GM19467 (cell line): Measurements from ENCODE around the gene SLU7.
A peak's percentile ranks its signal among the peaks of the same experiment; 100 is the strongest.
"Not testable (repeated sequence)": the region's sequence is repeated elsewhere in the genome, so short reads cannot be mapped to it uniquely, and the experiment has no call there.

Source experiments
- ATAC-seq: cut with Tn5 transposase; IDR thresholded peaks from one replicate; pipeline ENCODE4 v1.9.1; 2021; ENCODE audit warnings: mild to moderate bottlenecking, moderate library complexity; ENCODE audit not compliant: unreplicated experiment

The SLU7 gene

DNA sequence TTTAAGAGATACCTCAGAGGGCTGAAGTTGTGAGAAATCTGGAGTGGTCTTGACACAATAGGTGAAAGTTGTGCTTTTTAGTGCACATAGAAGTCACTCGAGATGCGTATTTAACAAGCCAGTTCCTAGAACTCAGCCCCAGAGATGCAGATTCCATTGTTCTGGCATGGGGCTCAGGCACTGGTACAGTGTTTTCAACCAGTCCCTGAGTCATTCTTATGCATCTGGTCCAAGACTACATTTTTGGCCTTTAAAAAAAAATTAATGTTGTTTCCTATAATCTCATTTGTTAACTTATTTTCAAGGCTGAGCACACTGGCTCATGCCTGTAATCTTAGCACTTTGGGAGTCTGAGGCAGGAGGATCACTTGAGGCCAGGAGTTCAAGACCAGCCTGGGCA lies 32.4 kb upstream of the SLU7 start:
- no peak for ATAC-seq

- peak; percentile 57 for ATAC-seq
These were observed 31.5 kb upstream of the SLU7 start for GRCh38 chr5:160450164-160450932.

DNA sequence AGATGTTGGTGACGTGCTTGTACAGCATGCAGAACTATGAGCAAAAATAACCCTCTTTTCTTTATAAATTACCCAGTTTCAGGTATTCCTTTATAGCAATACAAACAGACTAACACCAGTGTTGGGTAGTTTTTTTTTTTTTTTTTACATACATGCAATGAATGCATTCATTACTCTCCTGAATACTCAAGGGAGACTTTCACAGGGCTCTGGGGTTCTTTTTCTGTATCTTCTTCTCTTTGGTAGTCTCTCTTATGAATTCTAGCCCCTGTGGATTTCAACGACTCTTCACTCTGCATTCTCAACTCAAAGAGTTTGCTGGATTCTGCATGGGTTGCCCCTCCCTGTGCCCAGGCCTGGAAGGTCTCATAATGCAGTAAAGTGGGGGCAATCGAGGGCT lies 30.6 kb upstream of the SLU7 start:
- ATAC-seq, result no peak

DNA sequence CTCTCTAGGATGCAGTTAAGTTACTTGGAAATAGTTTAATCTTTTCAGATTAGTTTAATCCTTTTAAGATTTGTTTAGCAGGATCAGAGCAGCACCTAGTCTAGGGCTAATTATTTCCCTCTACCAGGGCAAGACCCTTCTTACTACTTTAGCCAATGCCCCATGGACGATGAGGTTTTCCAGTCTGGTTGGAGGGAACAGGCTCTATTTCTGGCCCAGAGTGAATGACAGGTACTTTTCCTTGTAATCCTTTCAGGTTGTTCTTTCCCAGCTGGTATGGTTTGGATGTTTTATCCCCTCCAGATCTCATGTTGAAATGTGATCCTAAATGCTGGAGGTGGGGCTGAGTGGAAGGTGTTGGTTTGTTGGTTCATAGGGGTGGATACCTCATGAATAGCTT lies 30.0 kb upstream of the SLU7 start:
- no peak for ATAC-seq

- ATAC-seq, result no peak
These were observed 26.9 kb upstream of the SLU7 start for GRCh38 chr5:160445751-160446150.

DNA sequence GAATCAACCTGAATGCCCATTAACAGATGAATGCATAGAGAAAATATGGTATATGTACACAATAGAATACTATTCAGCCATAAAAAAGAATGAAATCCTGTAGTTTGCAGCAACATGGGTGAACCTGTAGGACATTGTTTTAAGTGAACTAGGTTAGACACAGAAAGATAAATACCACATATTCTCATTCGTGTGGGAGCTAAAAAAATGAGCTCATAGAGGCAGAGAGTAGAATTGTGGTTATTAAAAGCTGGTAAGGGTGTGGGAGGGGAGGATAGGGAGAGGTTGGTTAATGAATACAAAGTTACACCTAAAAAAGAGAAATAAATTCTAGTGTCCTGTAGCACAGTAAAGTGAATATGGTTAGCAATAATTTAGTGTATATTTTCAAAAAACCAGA lies 26.3 kb upstream of the SLU7 start:
- no peak for ATAC-seq

DNA sequence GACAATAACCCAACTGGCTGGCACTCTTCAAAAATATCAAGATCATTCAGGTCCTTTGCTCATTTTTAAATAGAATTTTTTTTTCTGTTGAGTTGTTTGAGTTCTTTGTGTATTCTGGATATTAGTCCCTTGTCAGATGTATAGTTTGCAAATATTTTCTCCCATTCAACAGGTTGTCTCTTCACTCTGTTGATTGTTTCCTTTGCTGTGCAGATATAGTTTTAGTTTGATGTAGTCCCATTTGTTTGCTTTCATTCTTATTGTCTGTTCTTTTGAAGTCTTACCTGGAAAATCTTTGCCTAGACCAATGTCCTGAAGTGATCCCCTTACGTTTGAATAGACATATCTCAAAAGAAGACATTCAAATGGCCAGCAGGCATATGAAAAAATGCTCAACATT lies 25.5 kb upstream of the SLU7 start:
- no peak for ATAC-seq

DNA sequence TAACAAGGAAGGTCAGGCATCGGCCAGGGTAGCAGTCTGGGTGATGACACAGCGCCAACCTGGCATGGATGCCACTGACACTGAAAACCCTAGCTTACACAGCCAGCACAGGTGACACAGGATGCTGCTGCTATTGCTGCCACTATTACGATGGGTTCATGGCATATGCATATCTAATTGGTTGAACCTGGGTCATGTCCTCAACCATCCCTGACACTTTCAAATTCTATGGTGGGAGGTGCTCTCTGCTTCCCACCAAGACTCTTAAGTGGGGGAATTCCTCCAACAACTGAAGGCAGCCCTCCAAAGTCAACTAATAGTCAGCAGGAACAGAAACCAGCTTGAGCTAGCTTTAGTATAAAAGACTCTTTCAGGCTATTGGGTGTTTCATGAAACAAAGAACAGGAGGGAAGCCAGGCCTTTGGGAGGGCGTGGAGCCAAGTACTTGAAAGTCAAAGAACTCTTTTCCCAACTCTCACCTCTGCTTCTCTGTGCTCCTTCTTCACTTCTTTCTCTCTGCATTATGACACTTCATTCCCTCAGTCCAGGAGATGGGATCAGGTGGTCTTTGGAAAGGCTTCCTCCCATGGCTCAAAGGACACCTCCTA lies 24.0 kb upstream of the SLU7 start:
- no peak for ATAC-seq

- peak; percentile 23 for ATAC-seq
These were observed 22.5 kb upstream of the SLU7 start for GRCh38 chr5:160441311-160441781.

DNA sequence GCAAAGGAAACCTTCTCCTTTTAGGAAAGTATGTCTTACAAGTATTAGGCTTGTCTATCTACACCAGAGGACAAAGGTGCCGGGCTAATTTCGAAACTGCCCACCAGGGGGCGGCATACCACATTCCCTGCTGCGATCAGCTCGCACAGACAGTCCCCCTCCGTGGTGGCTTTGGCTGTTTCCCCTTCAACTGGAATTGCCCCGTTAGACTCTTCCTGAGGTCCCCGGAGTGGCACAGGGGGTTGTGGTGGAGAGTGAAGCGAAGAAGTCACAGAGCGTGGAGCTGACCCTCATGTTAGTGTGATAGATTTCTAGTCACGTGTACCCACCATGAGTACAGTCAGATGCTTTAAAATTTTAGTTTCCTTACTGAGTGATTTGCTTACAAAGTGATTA lies 20.3 kb upstream of the SLU7 start:
- ATAC-seq, result peak; percentile 62

GRCh38 chr5:160438316-160439204 lies 19.7 kb upstream of the SLU7 start:
- peak; percentile 37 for ATAC-seq

DNA sequence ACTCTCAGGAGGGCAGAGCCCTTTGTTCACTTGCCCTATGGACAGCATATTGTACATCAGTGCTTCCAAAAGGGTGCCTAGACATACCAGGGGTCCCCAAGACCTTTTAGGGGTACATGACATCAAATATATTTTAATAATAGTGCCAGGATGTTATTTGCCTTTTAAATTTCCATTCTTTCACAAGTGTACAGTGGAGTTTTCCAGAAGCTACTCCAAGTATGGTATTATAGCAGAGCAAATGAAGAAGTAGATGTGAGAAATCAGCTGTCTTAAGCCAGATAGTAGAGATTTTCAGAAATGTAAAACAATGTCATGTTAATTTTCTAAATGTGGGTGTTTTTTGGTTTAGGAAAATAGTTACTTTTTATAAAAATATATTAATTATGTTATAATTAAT lies 18.4 kb upstream of the SLU7 start:
- ATAC-seq, result no peak

- ATAC-seq, result not testable (repeated sequence)
These were observed 17.8 kb upstream of the SLU7 start for GRCh38 chr5:160436661-160437060.

GRCh38 chr5:160436017-160436416 lies 17.1 kb upstream of the SLU7 start:
- no peak for ATAC-seq

GRCh38 chr5:160435532-160435931 lies 16.7 kb upstream of the SLU7 start:
- no peak for ATAC-seq

DNA sequence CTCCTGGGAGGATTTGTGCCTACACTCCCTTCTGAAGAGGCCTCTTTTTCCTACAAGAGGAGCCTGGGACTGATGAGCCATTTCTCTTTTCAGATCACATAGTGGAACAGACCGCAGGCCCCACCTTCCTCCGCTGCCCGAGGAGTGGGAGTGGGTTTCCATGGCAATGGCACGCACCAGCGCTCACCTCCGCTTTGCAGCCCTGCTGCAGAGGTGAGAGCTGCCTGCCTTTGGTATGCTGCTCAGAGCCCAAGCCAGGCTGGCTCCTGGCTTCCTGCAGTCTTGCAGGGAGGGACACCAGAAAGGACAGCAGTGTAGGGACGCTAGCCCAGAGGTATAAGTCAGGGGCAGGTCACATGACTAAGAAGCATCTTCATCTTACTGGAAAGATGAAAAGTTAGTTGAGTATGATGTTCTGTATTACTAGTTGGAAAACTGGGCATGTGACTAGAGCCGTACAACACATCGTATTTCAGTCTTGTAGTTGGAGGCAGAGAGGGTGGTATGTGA lies 15.2 kb upstream of the SLU7 start:
- ATAC-seq, result peak; percentile 71

DNA sequence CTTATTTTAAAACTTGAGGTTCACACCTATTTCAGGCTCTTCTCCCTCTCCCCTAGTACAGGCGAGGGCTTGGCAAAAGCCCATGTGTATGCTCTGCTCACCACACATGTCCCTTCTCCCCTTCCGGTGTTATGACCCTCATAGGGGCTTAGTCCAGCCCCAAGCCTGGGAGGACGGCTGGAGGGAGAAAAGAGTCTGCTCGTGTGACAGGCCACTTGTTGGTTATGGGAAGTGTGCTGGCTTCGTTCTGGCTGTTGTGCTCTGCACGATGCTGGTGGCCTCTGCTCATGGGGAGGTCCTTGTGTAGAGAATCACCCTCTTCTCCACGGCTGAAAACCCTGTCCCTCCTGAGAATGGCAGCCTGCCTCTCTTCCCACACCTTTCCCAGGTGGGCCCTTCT lies 13.9 kb upstream of the SLU7 start:
- no peak for ATAC-seq

DNA sequence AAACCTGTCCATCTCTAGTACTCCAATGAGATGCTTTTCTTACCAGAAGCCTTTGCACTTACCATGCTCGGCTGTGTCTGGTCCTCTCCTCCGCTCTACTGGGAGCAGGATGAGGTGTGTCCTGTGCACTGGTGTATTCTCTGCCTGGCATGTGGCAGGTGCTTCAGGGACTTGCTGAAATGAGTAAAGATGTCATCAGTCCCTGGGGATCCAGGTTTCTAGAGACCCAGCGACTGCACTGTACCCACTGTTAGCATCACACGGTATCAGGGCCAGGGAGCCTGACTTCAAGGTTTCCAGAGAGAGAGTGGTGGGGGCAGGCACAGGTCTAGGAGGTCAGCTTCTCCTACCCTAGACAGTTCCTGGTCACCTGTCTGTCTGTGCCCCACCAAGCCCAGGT lies 13.3 kb upstream of the SLU7 start:
- peak; percentile 25 for ATAC-seq

GRCh38 chr5:160427607-160428006 lies 8.7 kb upstream of the SLU7 start:
- no peak for ATAC-seq

DNA sequence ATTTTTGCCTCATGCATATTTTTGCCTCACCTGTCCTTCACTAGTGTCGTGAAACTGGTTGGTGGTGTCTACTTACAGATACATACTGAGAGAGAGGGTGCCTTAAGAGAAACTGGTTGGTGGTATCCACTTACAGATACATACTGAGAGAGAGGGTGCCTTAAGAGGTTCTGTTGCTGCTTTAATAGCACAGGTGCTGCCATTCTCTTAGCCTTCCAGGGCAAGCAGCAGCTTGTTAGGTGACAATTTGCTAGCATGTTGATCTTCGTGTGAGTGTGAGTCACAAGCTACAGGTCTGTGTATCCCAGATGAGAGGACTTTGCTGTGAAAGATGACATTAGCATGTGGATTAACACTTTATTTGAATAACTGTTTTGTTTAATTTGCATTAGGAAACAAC lies 4.2 kb upstream of the SLU7 start:
- no peak for ATAC-seq

DNA sequence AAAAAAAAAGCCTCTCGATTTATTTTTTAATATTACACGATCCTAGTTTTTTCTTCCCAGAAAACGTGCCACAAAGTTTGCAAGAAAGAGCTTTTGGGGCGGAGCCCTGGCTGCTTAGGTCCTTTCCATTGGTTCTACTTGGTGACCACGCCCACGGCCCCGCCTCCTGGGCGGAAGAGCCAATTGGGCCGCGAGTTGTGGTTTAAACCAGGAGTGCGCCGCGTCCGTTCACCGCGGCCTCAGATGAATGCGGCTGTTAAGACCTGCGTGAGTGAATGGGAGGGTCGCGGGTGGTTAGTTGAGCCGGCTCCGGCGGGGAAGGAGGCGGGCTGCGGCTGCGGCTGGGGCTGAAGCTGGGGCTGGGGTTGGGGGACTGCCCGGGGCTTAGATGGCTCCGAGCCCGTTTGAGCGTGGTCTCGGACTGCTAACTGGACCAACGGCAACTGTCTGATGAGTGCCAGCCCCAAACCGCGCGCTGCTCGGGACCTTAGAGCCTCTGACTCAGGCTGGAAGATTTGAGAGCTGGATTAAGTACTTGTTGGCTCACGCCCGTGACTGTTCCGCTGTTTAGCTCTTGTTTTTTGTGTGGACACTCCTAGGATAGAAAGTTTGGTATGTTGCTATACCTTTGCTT lies 2.9 kb upstream of the SLU7 start, which contains the start of gene PTTG1:
Gene PTTG1, plus strand, starts transcription at position 231 of the 634 bp plus-strand sequence. CDS start 458 bp downstream, outside the sequence.
- ATAC-seq, result peak; percentile 67
